H1 (cell line): ENCODE data around the gene C1QTNF7. TPM values are rescaled to one million over a fixed set of nuclear protein-coding genes. Genes with fewer than 3 reads are reported as not detected.

Source experiments
- JUND ChIP-seq: IDR thresholded peaks from 2 replicates; pipeline ENCODE4 v1.6.1; 2011; ENCODE audit warnings: mild to moderate bottlenecking, improper control_type of control experiment, low read length
- polyA plus RNA-seq, 7 experiments: library from polyadenylated mRNA; depleted of rRNA in 3 of 7; stranded (reverse) in 5 of 7; unstranded in 2 of 7; fragments of >200 nt in 5 of 7; fragments of 200-250 nt in 2 of 7; gene quantifications; 1 replicate in 5 of 7; 2 replicates in 1 of 7; 4 replicates in 1 of 7; pipeline versions ENCODE4 v1.2.1 to v1.2.3, GENCODE V29; 2011 to 2013; ENCODE audit warnings: missing spikeins in 2 of 7, mixed read lengths in 2 of 7
- total RNA-seq: library from RNA; stranded (reverse); fragmentation: NEBNext Ultra II Directional; extraction: Animal tissue kit (Norgen Biotek cat#: 25700); gene quantifications from 2 replicates; pipeline ENCODE4 v1.2.1, GENCODE V29; 2021

The C1QTNF7 gene
- total and polyA plus RNA-seq, 2 of the 8 experiments (the other 6 are each of a cell fraction or from before 2014, with no cell fraction given) = not detected

DNA sequence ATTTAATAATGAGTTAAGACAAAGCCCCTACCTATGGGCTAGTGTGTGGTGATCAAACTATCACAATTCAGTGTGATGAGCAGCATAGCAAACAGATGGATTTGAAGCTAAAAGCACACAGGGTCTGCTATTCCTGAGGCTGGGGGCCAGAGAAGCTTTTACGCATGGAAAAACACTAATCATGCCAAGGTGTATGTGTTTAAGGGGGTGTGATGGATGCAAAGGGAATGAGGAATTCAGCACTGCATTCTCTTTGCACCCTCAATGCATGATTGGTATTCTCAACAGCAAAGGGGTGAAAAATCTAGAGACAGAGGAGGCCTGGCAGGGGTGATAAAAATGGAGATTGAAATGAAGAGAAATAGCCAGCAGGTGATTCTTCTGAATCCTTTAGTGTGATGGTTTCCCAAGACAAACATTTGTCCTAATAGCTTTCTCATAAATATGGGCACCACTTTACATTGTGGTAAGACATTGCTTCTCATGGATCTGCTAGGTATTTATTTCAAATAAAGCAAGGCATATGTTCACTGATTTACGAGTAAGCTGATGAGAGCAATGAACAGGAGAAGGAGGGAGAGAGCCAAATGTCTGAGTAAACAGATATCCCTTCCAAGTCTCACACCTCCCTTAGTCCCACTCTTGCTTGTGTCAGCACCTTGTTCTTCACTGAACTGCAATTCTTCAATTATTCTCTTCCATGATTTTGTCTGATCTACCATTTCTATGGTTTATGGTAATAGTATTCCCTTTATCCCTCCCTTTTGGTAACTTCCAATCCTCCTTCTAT is 15.7 kb downstream of the C1QTNF7 start (continued):
- no peak for TF ChIP-seq JUND
